Keratinocyte (primary cell): ENCODE results near the gene FAM53B.

Source experiments
- EZH2 ChIP-seq: IDR thresholded peaks from one replicate; pipeline ENCODE4 v1.6.1; 2012; ENCODE audit warnings: inconsistent platforms, mild to moderate bottlenecking, low read length, moderate library complexity
- TF ChIP-seq, protein P1 (sequence below), 3 experiments: IDR thresholded peaks in 1 of 3; conservative IDR thresholded peaks in 1 of 3; optimal IDR thresholded peaks in 1 of 3; 2 replicates in 2 of 3; 3 replicates in 1 of 3; pipeline versions ENCODE3 to v1.5.1; 2011; ENCODE audit warnings: low read length in 3 of 3, mild to moderate bottlenecking in 3 of 3, moderate library complexity in 2 of 3, control low read depth in 1 of 3, inconsistent platforms in 1 of 3; ENCODE audit not compliant: insufficient read depth in 2 of 3; ENCODE audit errors: extremely low read depth in 1 of 3

DNA sequence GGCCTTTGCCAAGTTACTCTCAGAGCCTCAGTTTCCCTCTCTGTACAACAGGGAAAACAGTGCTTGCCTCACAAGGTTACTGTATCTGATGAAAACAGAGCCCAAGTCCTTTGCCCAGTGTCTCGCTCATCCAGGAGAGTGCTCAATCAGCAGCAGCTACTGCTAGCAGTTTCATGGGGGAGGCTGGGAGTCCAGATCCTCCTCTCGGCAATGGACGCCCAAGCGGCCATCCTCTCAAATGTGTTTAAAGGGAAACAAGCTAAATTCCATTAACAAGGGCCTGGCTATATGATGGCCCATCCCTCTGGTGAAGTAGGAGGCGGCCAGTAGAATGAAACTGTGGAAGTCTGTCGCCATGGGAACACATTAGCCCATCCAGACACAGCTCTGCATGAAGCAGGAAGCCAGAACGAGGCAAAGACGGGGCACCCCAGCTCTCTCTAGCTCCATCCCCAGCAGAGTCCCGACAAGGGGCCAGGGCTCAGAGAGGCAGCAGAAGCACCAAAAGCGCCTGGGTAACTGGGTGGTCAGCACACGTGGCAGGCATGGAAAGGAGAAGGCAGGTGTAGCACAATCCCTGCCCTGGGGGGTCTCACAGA is 35.2 kb downstream of the FAM53B start:
- TF ChIP-seq, protein P1, sequence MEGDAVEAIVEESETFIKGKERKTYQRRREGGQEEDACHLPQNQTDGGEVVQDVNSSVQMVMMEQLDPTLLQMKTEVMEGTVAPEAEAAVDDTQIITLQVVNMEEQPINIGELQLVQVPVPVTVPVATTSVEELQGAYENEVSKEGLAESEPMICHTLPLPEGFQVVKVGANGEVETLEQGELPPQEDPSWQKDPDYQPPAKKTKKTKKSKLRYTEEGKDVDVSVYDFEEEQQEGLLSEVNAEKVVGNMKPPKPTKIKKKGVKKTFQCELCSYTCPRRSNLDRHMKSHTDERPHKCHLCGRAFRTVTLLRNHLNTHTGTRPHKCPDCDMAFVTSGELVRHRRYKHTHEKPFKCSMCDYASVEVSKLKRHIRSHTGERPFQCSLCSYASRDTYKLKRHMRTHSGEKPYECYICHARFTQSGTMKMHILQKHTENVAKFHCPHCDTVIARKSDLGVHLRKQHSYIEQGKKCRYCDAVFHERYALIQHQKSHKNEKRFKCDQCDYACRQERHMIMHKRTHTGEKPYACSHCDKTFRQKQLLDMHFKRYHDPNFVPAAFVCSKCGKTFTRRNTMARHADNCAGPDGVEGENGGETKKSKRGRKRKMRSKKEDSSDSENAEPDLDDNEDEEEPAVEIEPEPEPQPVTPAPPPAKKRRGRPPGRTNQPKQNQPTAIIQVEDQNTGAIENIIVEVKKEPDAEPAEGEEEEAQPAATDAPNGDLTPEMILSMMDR (optimal IDR thresholded peaks at IDR 0.05 in 1 of 3, IDR thresholded peaks at IDR 0.05 in 1 of 3, conservative IDR thresholded peaks at IDR 0.05 in 1 of 3; ENCODE audit: extremely low read depth in 1 of 3, insufficient read depth in 2 of 3, low read length in 3 of 3): no peak
- TF ChIP-seq EZH2: no peak
